Measurements from ENCODE around the gene SAPCD2. TPM values are rescaled to one million over a fixed set of nuclear protein-coding genes. Genes with fewer than 3 reads are reported as not detected.
A peak's percentile ranks its signal among the peaks of the same experiment; 100 is the strongest.

SAPCD2 gene
- total and polyA plus RNA-seq, 10 donors = 0.76 to 6.5 (median 2.4) TPM

- 83 to 92% (median 88%) methylated on average over 16 of the region's 16 CpGs for WGBS, 5 donors
- TF ChIP-seq POLR2AphosphoS5 (IDR thresholded peaks at IDR 0.05) (no peak), POLR2A (IDR thresholded peaks at IDR 0.05) (no peak)
- H3K27me3 ChIP-seq (replicated peaks in 1 of 7) = peaks cover 5 to 29% (median 22%) of the 10 kb centered on the region in 7 donors
- H3K27ac ChIP-seq = no peak overlapping the region
- DNase-seq = no peak
- H3K36me3 ChIP-seq = no peaks in the 10 kb centered on the region
- H3K4me1 ChIP-seq = peaks cover 12 to 43% (median 27%) of the 10 kb centered on the region in 6 donors
- H3K9me3 ChIP-seq = no peaks in the 10 kb centered on the region
- H3K4me3 ChIP-seq = no peak overlapping the region
- intact Hi-C loops (cut with DNase I; ENCODE audit: low total_unique reads) = no loop called here
Measured at GRCh38 chr9:137057545-137057944, 12.8 kb downstream of the SAPCD2 start.

GRCh38 chr9:137056739-137057415 is 13.5 kb downstream of the SAPCD2 start:
- TF ChIP-seq POLR2AphosphoS5 (IDR thresholded peaks at IDR 0.05) (no peak), CTCF (IDR thresholded peaks at IDR 0.05 in 8 of 11, conservative IDR thresholded peaks at IDR 0.05 in 3 of 11) (no peak), POLR2A (IDR thresholded peaks at IDR 0.05) (no peak)
- H3K9me3 ChIP-seq = no peaks in the 10 kb centered on the region
- DNase-seq = no peak
- H3K27me3 ChIP-seq (replicated peaks in 1 of 7) = peaks cover 5 to 36% (median 28%) of the 10 kb centered on the region in 7 donors
- H3K4me3 ChIP-seq = no peak overlapping the region
- intact Hi-C loops (cut with DNase I; ENCODE audit: low total_unique reads) = no loop called here
- no peaks in the 10 kb centered on the region for H3K36me3 ChIP-seq
- H3K27ac ChIP-seq = no peak overlapping the region
- peaks cover 12 to 48% (median 28%) of the 10 kb centered on the region in 6 donors for H3K4me1 ChIP-seq
- 80 to 94% (median 89%) methylated on average over 17 of the region's 17 CpGs for WGBS, 5 donors

GRCh38 chr9:137055385-137056364 is 14.7 kb downstream of the SAPCD2 start:
- Histone ChIP-seq H3K27me3 (replicated peaks in 1 of 7) (peaks cover 5 to 48% (median 40%) of the 10 kb centered on the region in 7 donors), H3K4me1 (peaks cover 12 to 49% (median 28%) of the 10 kb centered on the region in 6 donors), H3K27ac (no peak overlapping the region), H3K9me3 (no peaks in the 10 kb centered on the region), H3K36me3 (no peaks in the 10 kb centered on the region), H3K4me3 (no peak overlapping the region)
- peak in 1 of 3 donors; percentile 9 for TF ChIP-seq POLR2AphosphoS5 (IDR thresholded peaks at IDR 0.05)
- TF ChIP-seq CTCF (IDR thresholded peaks at IDR 0.05 in 8 of 11, conservative IDR thresholded peaks at IDR 0.05 in 3 of 11) = no peak
- DNase-seq = no peak
- WGBS, 5 donors = 64 to 70% (median 69%) methylated on average over 25 to 28 of the region's 28 CpGs
- intact Hi-C loops (cut with DNase I; ENCODE audit: low total_unique reads) = no loop called here

GRCh38 chr9:137054932-137055384 is 15.4 kb downstream of the SAPCD2 start:
- Histone ChIP-seq H3K36me3 (no peaks in the 10 kb centered on the region), H3K27me3 (replicated peaks in 1 of 7) (peaks cover 5 to 55% (median 46%) of the 10 kb centered on the region in 7 donors), H3K27ac (no peak overlapping the region), H3K9me3 (no peaks in the 10 kb centered on the region), H3K4me1 (peaks cover 12 to 49% (median 28%) of the 10 kb centered on the region in 6 donors), H3K4me3 (no peak overlapping the region)
- 85 to 92% (median 90%) methylated on average over 8 to 17 of the region's 17 CpGs for WGBS, 5 donors
- TF ChIP-seq CTCF (IDR thresholded peaks at IDR 0.05 in 8 of 11, conservative IDR thresholded peaks at IDR 0.05 in 3 of 11) (no peak), POLR2A (IDR thresholded peaks at IDR 0.05) (no peak), POLR2AphosphoS5 (IDR thresholded peaks at IDR 0.05) (no peak)
- intact Hi-C loops (cut with DNase I; ENCODE audit: low total_unique reads) = no loop called here
- no peak for DNase-seq

Data from spleen (tissue), 11 donors.